HEK293 (cell line): Measurements from ENCODE around the gene AWAT1.

ENCODE experiments used
- REPIN1 ChIP-seq: fragments of 450-650 bp; formaldehyde crosslinking; IDR thresholded peaks from 2 replicates; pipeline ENCODE4 v1.5.1; 2017; ENCODE audit warnings: missing biosample characterization, missing genetic modification characterization, low read depth
- SCRT1 ChIP-seq: fragments of 450-650 bp; formaldehyde crosslinking; IDR thresholded peaks from 2 replicates; pipeline ENCODE4 v1.5.1; 2016; ENCODE audit warnings: missing biosample characterization, missing genetic modification characterization, borderline replicate concordance
- WT1 ChIP-seq: fragments of 450-650 bp; formaldehyde crosslinking; IDR thresholded peaks from 2 replicates; pipeline ENCODE4 v1.5.1; 2016; ENCODE audit warnings: missing biosample characterization, missing genetic modification characterization
- ZBTB8A ChIP-seq: fragments of 450-650 bp; formaldehyde crosslinking; IDR thresholded peaks from 2 replicates; pipeline ENCODE4 v1.5.1; 2016; ENCODE audit warnings: missing biosample characterization, missing genetic modification characterization
- ZFP41 ChIP-seq: fragments of 450-650 bp; formaldehyde crosslinking; IDR thresholded peaks from 2 replicates; pipeline ENCODE4 v1.5.1; 2016; ENCODE audit warnings: missing biosample characterization, missing genetic modification characterization, borderline replicate concordance
- ZNF24 ChIP-seq: fragments of 450-650 bp; formaldehyde crosslinking; IDR thresholded peaks from 2 replicates; pipeline ENCODE4 v1.5.1; 2016; ENCODE audit warnings: missing biosample characterization, missing genetic modification characterization
- ZNF416 ChIP-seq: fragments of 450-650 bp; formaldehyde crosslinking; IDR thresholded peaks from 2 replicates; pipeline ENCODE4 v1.5.1; 2016; ENCODE audit warnings: missing biosample characterization, missing genetic modification characterization
- ZNF658 ChIP-seq: fragments of 450-650 bp; formaldehyde crosslinking; IDR thresholded peaks from 2 replicates; pipeline ENCODE4; 2016; ENCODE audit warnings: missing biosample characterization, missing genetic modification characterization
- TF ChIP-seq, protein P1 (sequence below): fragments of 450-650 bp; formaldehyde crosslinking; IDR thresholded peaks from 2 replicates; pipeline ENCODE4 v1.5.1; 2016; ENCODE audit warnings: missing biosample characterization, missing genetic modification characterization
- TF ChIP-seq, protein P2 (sequence below): IDR thresholded peaks from 2 replicates; pipeline ENCODE4 v1.6.1; 2011; ENCODE audit warnings: mild to moderate bottlenecking, low read depth, low read length, borderline replicate concordance
- TF ChIP-seq, protein P3 (sequence below): fragments of 450-650 bp; formaldehyde crosslinking; IDR thresholded peaks from 2 replicates; pipeline ENCODE4 v1.5.1; 2016; ENCODE audit warnings: missing biosample characterization, missing genetic modification characterization

DNA sequence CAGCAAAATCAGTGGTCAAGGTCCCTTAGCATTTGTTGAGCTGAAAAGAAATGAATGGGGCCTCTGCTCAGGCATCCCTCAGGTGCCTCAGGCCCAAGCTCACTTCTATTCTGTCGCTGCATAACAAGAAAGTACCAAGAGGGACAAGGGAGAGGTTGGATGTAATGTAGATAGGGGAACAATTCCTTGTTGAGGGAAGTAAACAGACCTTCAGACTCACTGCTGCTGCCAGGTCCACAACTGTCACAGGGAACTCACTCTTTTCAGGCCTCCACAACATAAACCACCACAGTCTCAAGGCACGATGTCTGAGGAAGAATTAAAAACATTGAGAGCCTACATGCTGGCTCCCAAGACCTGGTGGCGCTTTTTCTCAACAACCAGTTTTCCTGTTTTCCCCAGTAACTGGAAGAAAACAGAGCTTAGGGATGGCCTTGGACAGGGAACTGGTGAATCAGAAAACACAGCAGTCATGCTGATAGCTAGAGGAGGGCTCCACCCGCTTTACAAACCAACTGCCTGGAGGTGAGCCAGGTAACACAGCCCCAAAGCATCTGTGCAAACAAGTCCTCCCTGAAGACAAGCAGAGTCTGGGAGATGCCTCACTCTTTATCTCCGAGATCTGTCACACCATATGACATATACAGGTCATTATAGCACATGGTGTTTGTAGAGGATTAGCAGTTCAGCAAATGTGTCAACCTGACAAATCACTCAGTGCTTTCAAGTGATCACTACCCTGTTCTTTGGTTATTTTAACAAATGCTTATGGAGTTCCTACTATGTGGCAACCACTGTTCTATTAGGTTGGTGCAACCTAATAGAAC lies 14.3 kb upstream of the AWAT1 start:
- TF ChIP-seq ZNF24 (no peak), REPIN1 (tag by site-specific recombination) (no peak), ZNF416 (no peak), ZNF658 (no peak), WT1 (tag by site-specific recombination) (peak; percentile 95), ZBTB8A (tag by site-specific recombination) (no peak), SCRT1 (tag by site-specific recombination) (no peak), ZFP41 (no peak)
- TF ChIP-seq, protein P1, sequence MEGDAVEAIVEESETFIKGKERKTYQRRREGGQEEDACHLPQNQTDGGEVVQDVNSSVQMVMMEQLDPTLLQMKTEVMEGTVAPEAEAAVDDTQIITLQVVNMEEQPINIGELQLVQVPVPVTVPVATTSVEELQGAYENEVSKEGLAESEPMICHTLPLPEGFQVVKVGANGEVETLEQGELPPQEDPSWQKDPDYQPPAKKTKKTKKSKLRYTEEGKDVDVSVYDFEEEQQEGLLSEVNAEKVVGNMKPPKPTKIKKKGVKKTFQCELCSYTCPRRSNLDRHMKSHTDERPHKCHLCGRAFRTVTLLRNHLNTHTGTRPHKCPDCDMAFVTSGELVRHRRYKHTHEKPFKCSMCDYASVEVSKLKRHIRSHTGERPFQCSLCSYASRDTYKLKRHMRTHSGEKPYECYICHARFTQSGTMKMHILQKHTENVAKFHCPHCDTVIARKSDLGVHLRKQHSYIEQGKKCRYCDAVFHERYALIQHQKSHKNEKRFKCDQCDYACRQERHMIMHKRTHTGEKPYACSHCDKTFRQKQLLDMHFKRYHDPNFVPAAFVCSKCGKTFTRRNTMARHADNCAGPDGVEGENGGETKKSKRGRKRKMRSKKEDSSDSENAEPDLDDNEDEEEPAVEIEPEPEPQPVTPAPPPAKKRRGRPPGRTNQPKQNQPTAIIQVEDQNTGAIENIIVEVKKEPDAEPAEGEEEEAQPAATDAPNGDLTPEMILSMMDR (tag by site-specific recombination), result no peak
- TF ChIP-seq, protein P2, sequence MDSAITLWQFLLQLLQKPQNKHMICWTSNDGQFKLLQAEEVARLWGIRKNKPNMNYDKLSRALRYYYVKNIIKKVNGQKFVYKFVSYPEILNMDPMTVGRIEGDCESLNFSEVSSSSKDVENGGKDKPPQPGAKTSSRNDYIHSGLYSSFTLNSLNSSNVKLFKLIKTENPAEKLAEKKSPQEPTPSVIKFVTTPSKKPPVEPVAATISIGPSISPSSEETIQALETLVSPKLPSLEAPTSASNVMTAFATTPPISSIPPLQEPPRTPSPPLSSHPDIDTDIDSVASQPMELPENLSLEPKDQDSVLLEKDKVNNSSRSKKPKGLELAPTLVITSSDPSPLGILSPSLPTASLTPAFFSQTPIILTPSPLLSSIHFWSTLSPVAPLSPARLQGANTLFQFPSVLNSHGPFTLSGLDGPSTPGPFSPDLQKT, result no peak
- TF ChIP-seq, protein P3, sequence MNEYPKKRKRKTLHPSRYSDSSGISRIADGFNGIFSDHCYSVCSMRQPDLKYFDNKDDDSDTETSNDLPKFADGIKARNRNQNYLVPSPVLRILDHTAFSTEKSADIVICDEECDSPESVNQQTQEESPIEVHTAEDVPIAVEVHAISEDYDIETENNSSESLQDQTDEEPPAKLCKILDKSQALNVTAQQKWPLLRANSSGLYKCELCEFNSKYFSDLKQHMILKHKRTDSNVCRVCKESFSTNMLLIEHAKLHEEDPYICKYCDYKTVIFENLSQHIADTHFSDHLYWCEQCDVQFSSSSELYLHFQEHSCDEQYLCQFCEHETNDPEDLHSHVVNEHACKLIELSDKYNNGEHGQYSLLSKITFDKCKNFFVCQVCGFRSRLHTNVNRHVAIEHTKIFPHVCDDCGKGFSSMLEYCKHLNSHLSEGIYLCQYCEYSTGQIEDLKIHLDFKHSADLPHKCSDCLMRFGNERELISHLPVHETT (tag by site-specific recombination), result no peak
